ENCODE measurements around the gene WBP2NL.

WBP2NL gene

DNA sequence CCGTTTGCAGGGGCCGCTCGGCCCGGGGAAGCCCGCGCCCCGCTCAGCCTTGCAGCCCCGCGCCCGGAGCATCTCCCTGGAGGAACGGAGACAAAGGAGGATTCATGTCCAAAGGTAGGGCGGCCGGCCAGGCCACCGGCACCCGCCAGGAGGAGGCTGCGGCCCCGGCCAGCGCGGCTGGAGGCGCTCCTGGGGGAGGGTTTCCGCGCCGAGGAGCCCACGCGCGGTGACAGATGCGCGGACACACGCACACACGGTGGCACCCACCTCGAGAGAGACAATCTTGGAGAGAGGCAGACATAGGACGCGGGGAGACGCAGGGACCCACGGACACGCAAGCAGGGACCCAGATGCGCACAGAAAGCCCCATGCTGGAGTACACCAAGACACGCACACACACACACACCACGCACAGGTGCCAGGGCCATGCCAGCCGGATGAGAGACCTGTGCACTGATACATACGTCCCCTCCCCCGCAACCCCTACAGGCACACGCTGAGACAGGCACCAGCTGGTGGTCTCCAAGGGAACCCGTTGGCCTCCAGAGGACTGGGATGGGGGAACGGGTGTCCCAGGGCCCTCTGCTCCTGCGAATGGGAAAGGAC, 21.5 kb upstream of the WBP2NL start:
- TF ChIP-seq, protein P1, sequence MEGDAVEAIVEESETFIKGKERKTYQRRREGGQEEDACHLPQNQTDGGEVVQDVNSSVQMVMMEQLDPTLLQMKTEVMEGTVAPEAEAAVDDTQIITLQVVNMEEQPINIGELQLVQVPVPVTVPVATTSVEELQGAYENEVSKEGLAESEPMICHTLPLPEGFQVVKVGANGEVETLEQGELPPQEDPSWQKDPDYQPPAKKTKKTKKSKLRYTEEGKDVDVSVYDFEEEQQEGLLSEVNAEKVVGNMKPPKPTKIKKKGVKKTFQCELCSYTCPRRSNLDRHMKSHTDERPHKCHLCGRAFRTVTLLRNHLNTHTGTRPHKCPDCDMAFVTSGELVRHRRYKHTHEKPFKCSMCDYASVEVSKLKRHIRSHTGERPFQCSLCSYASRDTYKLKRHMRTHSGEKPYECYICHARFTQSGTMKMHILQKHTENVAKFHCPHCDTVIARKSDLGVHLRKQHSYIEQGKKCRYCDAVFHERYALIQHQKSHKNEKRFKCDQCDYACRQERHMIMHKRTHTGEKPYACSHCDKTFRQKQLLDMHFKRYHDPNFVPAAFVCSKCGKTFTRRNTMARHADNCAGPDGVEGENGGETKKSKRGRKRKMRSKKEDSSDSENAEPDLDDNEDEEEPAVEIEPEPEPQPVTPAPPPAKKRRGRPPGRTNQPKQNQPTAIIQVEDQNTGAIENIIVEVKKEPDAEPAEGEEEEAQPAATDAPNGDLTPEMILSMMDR (IDR thresholded peaks at IDR 0.05; ENCODE audit: insufficient read depth, low read length, missing control alignments) = no peak
- H3K4me3 ChIP-seq (ENCODE audit: low read depth, low read length) = peak overlapping the region; percentile 25
- no peak for DNase-seq (ENCODE audit: low read depth, low spot score)
- CTCF ChIA-PET = interaction anchor here (1.8 kb wide), 1 partner anchor 10 kb away, joined by 8 read pairs; no protein-coding TSS in a partner anchor
- POLR2A ChIA-PET = no interaction called here

DNA sequence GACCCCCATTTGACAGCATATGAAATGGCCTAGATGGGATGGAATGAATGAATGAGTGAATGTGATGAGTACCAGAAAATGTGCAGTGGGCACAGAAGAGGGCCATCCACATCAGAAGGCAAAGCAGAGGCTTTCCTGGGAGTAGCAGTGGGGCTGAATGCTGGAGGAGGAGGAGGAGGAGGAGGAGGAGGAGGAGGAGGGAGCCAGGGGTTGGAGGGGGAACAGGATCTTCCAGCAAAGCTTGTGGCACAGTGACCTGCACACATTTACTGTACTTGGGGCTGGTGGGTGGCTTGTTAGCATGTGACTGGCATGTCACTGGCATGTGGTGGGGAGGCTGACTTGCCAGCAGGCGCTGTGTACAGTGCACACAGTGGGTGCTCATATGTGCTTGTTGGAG, 19.9 kb upstream of the WBP2NL start:
- no peak overlapping the region for H3K4me3 ChIP-seq (ENCODE audit: low read depth, low read length)
- TF ChIP-seq, protein P1 (IDR thresholded peaks at IDR 0.05; ENCODE audit: insufficient read depth, low read length, missing control alignments) = no peak
- CTCF ChIA-PET = interaction anchor here (1.8 kb wide), 1 partner anchor 12 kb away, joined by 8 read pairs; no protein-coding TSS in a partner anchor
- DNase-seq (ENCODE audit: low read depth, low spot score) = no peak
- POLR2A ChIA-PET = no interaction called here

DNA sequence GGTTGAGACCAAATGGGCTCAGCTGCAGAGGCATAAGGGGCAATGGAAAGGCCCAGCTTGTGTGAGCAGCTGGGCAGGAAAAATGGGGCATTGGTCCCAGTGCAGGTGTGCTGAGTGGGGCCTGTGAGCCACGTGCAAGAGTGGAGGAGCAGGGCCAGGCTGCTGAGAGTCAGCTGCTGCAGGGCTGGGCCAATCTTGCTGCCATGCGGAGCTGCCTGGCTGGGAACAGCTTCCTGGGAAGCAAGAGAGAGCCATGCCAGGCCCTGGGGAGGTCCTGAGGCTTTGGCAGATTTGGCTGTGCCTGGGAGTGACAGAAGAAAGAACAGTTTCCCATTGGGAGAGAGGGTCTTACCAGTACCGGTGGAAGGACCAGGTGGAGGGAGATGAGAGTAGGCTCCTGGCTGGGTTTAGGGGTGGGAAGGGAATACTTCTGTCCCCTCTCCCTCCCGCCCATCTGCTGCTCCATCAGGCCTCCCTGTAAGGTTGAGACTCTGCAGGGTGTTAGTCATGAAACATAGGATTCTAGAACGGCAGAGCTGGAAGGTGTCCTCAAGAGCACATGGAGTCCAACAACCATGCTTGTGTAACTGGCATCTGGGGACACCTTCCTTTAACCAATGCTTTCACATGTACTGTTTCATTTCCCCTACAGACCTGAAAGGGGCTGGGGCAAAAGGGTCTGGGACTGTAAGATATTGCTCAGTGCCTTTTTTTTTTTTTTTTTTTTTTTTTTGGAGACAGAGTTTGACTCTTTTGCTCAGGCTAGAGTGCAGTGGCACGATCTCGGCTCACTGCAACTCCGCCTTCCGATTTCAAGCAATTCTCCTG, 19.0 kb upstream of the WBP2NL start:
- H3K4me3 ChIP-seq (ENCODE audit: low read depth, low read length) = no peak overlapping the region
- ChIA-PET POLR2A (no interaction called here), CTCF (no interaction called here)
- TF ChIP-seq, protein P1 (IDR thresholded peaks at IDR 0.05; ENCODE audit: insufficient read depth, low read length, missing control alignments) = no peak
- DNase-seq (ENCODE audit: low read depth, low spot score) = no peak

DNA sequence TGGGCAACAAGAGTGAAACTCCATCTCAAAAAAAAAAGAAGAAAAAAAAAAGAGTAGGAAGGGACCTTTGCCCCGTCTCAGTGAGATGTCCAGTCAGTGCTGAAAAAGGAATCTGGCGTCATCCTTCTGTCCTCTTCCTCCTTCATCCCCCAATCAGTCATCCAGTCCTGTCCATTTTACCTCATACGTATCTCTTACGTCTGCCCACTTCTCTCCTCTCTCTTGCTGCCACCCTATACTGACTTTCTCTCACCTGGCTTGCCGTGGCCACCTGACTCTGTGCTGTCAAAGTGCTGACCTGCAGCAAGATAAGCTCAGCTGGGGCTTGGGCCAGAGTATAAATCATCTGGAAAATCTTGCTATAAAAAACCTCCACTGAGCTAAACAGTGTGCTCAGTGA, 15.7 kb upstream of the WBP2NL start:
- no peak overlapping the region for H3K4me3 ChIP-seq (ENCODE audit: low read depth, low read length)
- ChIA-PET CTCF (interaction anchor here (0.9 to 1.5 kb wide), 2 partner anchors 11 to 16 kb away, joined by 4 to 5 read pairs; no protein-coding TSS in a partner anchor), POLR2A (no interaction called here)
- TF ChIP-seq, protein P1 (IDR thresholded peaks at IDR 0.05; ENCODE audit: insufficient read depth, low read length, missing control alignments) = no peak
- no peak for DNase-seq (ENCODE audit: low read depth, low spot score)

DNA sequence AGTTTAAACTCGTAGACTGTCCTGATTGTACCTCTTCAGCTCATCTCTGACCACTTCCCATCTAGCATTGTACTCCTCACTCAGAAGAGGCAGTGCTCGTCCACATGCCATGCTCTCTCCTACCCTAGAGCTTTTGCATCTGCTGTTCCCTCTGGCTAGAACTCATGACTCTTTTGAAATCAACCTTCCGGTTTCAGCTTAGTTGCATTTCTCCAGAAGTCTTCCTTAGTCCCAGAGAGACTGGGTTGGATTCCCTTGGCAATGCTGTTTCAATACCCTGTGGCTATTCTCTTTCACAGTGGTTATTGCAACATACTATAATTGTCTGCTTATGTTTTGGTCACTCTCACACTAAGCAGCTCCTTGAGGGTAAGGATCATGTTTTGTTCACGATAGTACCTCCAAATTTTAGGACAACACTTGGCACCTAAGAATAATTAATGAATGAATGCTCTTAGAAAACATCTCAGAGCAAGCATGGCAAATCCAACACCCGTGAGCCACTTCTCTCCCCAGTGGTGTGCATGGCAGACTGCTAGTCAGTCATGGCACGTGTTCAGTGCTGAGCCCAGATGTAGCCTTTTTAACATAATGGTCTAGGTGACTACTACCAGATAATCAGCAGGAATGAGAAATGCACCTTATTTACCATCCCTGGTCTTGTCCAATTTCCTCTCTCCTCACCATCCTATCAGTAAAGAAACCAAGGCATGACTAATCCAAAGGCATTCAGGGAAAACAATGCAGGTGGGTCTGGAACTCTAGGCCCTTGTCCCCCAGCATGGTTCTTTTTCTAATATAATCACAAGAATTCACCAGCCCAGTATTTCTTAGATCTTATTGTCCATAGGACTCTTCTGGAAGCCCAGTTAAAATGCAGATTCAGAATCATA, 14.8 kb upstream of the WBP2NL start:
- ChIA-PET CTCF (interaction anchor here (0.9 to 1.5 kb wide), 2 partner anchors 12 to 17 kb away, joined by 4 to 5 read pairs; no protein-coding TSS in a partner anchor), POLR2A (no interaction called here)
- TF ChIP-seq, protein P1 (IDR thresholded peaks at IDR 0.05; ENCODE audit: insufficient read depth, low read length, missing control alignments) = no peak
- H3K4me3 ChIP-seq (ENCODE audit: low read depth, low read length) = no peak overlapping the region
- no peak for DNase-seq (ENCODE audit: low read depth, low spot score)
